ENCODE data around the gene CLDN16.

The CLDN16 gene

GRCh38 chr3:190444006-190444405, 56.0 kb downstream of the CLDN16 start:
- no peak for DNase-seq

- no peak for DNase-seq
Observed at GRCh38 chr3:190444576-190445145, 56.7 kb downstream of the CLDN16 start.

GRCh38 chr3:190446573-190447279, 58.8 kb downstream of the CLDN16 start:
- DNase-seq = no peak

- DNase-seq = no peak
Observed at GRCh38 chr3:190448256-190448655, 60.3 kb downstream of the CLDN16 start.

GRCh38 chr3:190449801-190450200, 61.8 kb downstream of the CLDN16 start, which contains the start of gene TMEM207:
Gene TMEM207 (minus strand): TSS chr3:190449901. CDS start chr3:190449809, 92 bp downstream.
- DNase-seq = no peak

GRCh38 chr3:190455828-190456227, 67.9 kb downstream of the CLDN16 start:
- DNase-seq = no peak

GRCh38 chr3:190456770-190457169, 68.8 kb downstream of the CLDN16 start:
- DNase-seq = no peak

- no peak for DNase-seq
Observed at GRCh38 chr3:190458040-190458439, 70.1 kb downstream of the CLDN16 start.
